HEK293 (cell line): ENCODE measurements around the gene RTN1.
A peak's percentile ranks its signal among the peaks of the same experiment; 100 is the strongest.

ENCODE experiments used
- OSR2 ChIP-seq: fragments of 450-650 bp; formaldehyde crosslinking; IDR thresholded peaks from 2 replicates; pipeline ENCODE4 v1.5.1; 2016; ENCODE audit warnings: missing biosample characterization, missing genetic modification characterization
- PRDM1 ChIP-seq: fragments of 450-650 bp; formaldehyde crosslinking; IDR thresholded peaks from 2 replicates; pipeline ENCODE4; 2016; ENCODE audit warnings: missing biosample characterization, missing genetic modification characterization
- SCRT1 ChIP-seq: fragments of 450-650 bp; formaldehyde crosslinking; IDR thresholded peaks from 2 replicates; pipeline ENCODE4 v1.5.1; 2016; ENCODE audit warnings: missing biosample characterization, missing genetic modification characterization, borderline replicate concordance
- YY1 ChIP-seq: fragments of 450-650 bp; formaldehyde crosslinking; IDR thresholded peaks from 2 replicates; pipeline ENCODE4 v1.5.1; 2018; ENCODE audit warnings: missing biosample characterization, missing genetic modification characterization
- ZBTB17 ChIP-seq: fragments of 450-650 bp; formaldehyde crosslinking; IDR thresholded peaks from 2 replicates; pipeline ENCODE4 v1.5.1; 2016; ENCODE audit warnings: missing biosample characterization, missing genetic modification characterization
- ZNF155 ChIP-seq: fragments of 450-650 bp; formaldehyde crosslinking; IDR thresholded peaks from 2 replicates; pipeline ENCODE4 v1.5.1; 2016; ENCODE audit warnings: missing biosample characterization, missing genetic modification characterization
- ZNF2 ChIP-seq: fragments of 450-650 bp; formaldehyde crosslinking; IDR thresholded peaks from 2 replicates; pipeline ENCODE4 v1.5.1; 2016; ENCODE audit warnings: missing biosample characterization, missing genetic modification characterization
- ZNF221 ChIP-seq: fragments of 450-650 bp; formaldehyde crosslinking; IDR thresholded peaks from 2 replicates; pipeline ENCODE4 v1.5.1; 2017; ENCODE audit warnings: missing biosample characterization, missing genetic modification characterization, borderline replicate concordance
- ZNF596 ChIP-seq: fragments of 450-650 bp; IDR thresholded peaks from 2 replicates; pipeline ENCODE4 v1.5.0; 2018; ENCODE audit warnings: missing biosample characterization, mild to moderate bottlenecking, missing genetic modification characterization, moderate library complexity
- ZNF623 ChIP-seq: fragments of 450-650 bp; formaldehyde crosslinking; IDR thresholded peaks from 2 replicates; pipeline ENCODE4 v1.5.1; 2016; ENCODE audit warnings: missing biosample characterization, missing genetic modification characterization
- ZNF670 ChIP-seq: fragments of 450-650 bp; formaldehyde crosslinking; IDR thresholded peaks from 2 replicates; pipeline ENCODE4 v1.5.1; 2016; ENCODE audit warnings: missing biosample characterization, missing genetic modification characterization, low read depth
- ZNF677 ChIP-seq: fragments of 450-650 bp; IDR thresholded peaks from 2 replicates; pipeline ENCODE4 v1.5.0; 2018; ENCODE audit warnings: missing biosample characterization, mild to moderate bottlenecking, missing genetic modification characterization, moderate library complexity
- ZNF830 ChIP-seq: fragments of 450-650 bp; IDR thresholded peaks from 2 replicates; pipeline ENCODE4 v1.5.0; 2018; ENCODE audit warnings: missing biosample characterization, missing genetic modification characterization, low read depth, mild to moderate bottlenecking, moderate library complexity
- ZSCAN16 ChIP-seq: fragments of 450-650 bp; formaldehyde crosslinking; IDR thresholded peaks from 2 replicates; pipeline ENCODE4 v1.5.1; 2016; ENCODE audit warnings: missing biosample characterization, missing genetic modification characterization
- TF ChIP-seq, protein P1 (sequence below): fragments of 450-650 bp; formaldehyde crosslinking; conservative IDR thresholded peaks from 2 replicates; pipeline ENCODE4 v1.5.1; 2016; ENCODE audit warnings: low read depth, missing biosample characterization, missing genetic modification characterization
- TF ChIP-seq, protein P2 (sequence below): fragments of 450-650 bp; IDR thresholded peaks from 2 replicates; pipeline ENCODE4 v1.5.1; 2018; ENCODE audit warnings: missing biosample characterization, missing genetic modification characterization
- TF ChIP-seq, protein P3 (sequence below): fragments of 450-650 bp; IDR thresholded peaks from 2 replicates; pipeline ENCODE4 v1.5.1; 2018; ENCODE audit warnings: missing biosample characterization, mild to moderate bottlenecking, missing genetic modification characterization
- TF ChIP-seq, protein P4 (sequence below): fragments of 450-650 bp; formaldehyde crosslinking; IDR thresholded peaks from 2 replicates; pipeline ENCODE4 v1.5.1; 2016; ENCODE audit warnings: missing biosample characterization, missing genetic modification characterization
- TF ChIP-seq, protein P5 (sequence below): fragments of 450-650 bp; formaldehyde crosslinking; IDR thresholded peaks from 2 replicates; pipeline ENCODE4 v1.5.1; 2016; ENCODE audit warnings: missing biosample characterization, missing genetic modification characterization, low read depth
- TF ChIP-seq, protein P6 (sequence below): fragments of 450-650 bp; formaldehyde crosslinking; IDR thresholded peaks from 2 replicates; pipeline ENCODE4 v1.5.1; 2016; ENCODE audit warnings: missing biosample characterization, missing genetic modification characterization
- TF ChIP-seq, protein P7 (sequence below): fragments of 450-650 bp; formaldehyde crosslinking; IDR thresholded peaks from 2 replicates; pipeline ENCODE4 v1.5.1; 2016; ENCODE audit warnings: missing biosample characterization, missing genetic modification characterization
- TF ChIP-seq, protein P8 (sequence below): fragments of 450-650 bp; formaldehyde crosslinking; IDR thresholded peaks from 2 replicates; pipeline ENCODE4 v1.5.1; 2016; ENCODE audit warnings: missing biosample characterization, missing genetic modification characterization

RTN1 gene

DNA sequence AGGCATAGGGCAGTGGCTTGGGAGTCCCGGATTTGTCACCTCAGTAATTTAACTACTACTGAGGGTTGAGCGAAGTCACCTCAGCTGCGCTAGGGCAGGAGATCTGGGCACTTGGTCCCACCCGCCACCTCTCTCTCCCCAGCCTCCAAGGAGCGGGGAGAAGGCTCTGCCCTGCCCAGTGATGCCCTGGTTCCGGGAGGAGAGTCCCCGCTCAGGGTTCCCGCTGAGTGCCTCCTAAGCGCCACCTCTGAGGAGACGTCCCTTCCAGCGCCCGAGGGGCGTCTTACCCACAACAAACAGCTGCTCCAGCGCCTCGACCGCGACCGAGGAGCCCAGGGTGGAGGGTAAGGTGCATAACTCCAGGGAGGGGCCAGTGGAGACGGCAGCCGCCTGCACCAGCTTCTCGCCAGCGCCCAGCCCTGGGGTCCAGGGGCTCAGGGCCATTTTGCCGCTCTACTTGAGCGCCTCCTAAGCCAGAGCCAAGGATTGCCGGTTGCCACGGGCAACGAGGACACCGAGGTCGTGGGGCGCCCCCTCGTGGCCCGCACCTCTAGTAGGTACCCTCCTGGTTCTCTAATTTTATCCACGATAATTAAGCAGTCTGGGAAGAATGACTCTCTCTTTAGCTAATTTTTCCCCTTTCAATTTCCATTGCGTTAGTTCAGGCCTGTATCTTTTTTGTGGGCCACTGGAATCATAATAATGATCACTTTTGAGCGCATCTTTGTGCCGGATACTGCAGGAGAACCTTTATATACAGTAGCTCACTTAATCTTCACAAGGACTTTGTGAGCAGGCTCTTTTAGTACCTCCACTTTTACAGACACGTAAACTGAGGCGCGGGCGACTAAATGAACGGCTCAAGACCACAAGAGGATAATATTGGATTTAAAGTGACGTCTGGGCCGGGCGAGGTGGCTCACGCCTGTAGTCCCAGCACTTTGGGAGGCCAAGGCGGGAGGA, 294.0 kb downstream of the RTN1 start, which contains the start of gene CCDC175 (continued):
- TF ChIP-seq PRDM1 (tag by site-specific recombination) (peak; percentile 55), YY1 (tag by site-specific recombination) (peak; percentile 71), ZBTB17 (tag by site-specific recombination) (peak; percentile 88), ZNF623 (no peak), OSR2 (tag by site-specific recombination) (no peak), ZSCAN16 (tag by site-specific recombination) (no peak), ZNF2 (tag by site-specific recombination) (0 out of 2 replicates have a peak, but pooled peaks have one; percentile 28), ZNF221 (no peak), ZNF670 (tag by site-specific recombination) (no peak), SCRT1 (tag by site-specific recombination) (no peak), ZNF677 (tag by site-specific recombination) (no peak), ZNF596 (tag by site-specific recombination) (no peak), ZNF830 (tag by site-specific recombination) (no peak), ZNF155 (no peak)
- TF ChIP-seq, protein P1, sequence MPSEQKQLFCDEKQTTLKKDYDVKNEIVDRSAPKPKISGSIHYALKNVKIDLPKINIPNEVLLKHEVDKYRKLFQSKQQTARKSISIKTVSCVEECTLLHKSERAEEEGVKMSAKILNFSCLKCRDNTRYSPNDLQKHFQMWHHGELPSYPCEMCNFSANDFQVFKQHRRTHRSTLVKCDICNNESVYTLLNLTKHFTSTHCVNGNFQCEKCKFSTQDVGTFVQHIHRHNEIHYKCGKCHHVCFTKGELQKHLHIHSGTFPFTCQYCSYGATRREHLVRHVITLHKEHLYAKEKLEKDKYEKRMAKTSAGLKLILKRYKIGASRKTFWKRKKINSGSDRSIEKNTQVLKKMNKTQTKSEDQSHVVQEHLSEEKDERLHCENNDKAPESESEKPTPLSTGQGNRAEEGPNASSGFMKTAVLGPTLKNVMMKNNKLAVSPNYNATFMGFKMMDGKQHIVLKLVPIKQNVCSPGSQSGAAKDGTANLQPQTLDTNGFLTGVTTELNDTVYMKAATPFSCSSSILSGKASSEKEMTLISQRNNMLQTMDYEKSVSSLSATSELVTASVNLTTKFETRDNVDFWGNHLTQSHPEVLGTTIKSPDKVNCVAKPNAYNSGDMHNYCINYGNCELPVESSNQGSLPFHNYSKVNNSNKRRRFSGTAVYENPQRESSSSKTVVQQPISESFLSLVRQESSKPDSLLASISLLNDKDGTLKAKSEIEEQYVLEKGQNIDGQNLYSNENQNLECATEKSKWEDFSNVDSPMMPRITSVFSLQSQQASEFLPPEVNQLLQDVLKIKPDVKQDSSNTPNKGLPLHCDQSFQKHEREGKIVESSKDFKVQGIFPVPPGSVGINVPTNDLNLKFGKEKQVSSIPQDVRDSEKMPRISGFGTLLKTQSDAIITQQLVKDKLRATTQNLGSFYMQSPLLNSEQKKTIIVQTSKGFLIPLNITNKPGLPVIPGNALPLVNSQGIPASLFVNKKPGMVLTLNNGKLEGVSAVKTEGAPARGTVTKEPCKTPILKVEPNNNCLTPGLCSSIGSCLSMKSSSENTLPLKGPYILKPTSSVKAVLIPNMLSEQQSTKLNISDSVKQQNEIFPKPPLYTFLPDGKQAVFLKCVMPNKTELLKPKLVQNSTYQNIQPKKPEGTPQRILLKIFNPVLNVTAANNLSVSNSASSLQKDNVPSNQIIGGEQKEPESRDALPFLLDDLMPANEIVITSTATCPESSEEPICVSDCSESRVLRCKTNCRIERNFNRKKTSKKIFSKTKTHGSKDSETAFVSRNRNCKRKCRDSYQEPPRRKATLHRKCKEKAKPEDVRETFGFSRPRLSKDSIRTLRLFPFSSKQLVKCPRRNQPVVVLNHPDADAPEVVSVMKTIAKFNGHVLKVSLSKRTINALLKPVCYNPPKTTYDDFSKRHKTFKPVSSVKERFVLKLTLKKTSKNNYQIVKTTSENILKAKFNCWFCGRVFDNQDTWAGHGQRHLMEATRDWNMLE (tag by site-specific recombination), result no peak
- TF ChIP-seq, protein P2, sequence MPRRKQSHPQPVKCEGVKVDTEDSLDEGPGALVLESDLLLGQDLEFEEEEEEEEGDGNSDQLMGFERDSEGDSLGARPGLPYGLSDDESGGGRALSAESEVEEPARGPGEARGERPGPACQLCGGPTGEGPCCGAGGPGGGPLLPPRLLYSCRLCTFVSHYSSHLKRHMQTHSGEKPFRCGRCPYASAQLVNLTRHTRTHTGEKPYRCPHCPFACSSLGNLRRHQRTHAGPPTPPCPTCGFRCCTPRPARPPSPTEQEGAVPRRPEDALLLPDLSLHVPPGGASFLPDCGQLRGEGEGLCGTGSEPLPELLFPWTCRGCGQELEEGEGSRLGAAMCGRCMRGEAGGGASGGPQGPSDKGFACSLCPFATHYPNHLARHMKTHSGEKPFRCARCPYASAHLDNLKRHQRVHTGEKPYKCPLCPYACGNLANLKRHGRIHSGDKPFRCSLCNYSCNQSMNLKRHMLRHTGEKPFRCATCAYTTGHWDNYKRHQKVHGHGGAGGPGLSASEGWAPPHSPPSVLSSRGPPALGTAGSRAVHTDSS (tag by site-specific recombination), result no peak
- TF ChIP-seq, protein P3, sequence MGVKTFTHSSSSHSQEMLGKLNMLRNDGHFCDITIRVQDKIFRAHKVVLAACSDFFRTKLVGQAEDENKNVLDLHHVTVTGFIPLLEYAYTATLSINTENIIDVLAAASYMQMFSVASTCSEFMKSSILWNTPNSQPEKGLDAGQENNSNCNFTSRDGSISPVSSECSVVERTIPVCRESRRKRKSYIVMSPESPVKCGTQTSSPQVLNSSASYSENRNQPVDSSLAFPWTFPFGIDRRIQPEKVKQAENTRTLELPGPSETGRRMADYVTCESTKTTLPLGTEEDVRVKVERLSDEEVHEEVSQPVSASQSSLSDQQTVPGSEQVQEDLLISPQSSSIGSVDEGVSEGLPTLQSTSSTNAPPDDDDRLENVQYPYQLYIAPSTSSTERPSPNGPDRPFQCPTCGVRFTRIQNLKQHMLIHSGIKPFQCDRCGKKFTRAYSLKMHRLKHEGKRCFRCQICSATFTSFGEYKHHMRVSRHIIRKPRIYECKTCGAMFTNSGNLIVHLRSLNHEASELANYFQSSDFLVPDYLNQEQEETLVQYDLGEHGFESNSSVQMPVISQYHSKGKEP, result no peak
- TF ChIP-seq, protein P4, sequence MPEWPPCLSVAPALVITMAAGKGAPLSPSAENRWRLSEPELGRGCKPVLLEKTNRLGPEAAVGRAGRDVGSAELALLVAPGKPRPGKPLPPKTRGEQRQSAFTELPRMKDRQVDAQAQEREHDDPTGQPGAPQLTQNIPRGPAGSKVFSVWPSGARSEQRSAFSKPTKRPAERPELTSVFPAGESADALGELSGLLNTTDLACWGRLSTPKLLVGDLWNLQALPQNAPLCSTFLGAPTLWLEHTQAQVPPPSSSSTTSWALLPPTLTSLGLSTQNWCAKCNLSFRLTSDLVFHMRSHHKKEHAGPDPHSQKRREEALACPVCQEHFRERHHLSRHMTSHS (tag by site-specific recombination), result no peak
- TF ChIP-seq, protein P5, sequence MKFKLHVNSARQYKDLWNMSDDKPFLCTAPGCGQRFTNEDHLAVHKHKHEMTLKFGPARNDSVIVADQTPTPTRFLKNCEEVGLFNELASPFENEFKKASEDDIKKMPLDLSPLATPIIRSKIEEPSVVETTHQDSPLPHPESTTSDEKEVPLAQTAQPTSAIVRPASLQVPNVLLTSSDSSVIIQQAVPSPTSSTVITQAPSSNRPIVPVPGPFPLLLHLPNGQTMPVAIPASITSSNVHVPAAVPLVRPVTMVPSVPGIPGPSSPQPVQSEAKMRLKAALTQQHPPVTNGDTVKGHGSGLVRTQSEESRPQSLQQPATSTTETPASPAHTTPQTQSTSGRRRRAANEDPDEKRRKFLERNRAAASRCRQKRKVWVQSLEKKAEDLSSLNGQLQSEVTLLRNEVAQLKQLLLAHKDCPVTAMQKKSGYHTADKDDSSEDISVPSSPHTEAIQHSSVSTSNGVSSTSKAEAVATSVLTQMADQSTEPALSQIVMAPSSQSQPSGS (tag by site-specific recombination), result no peak
- TF ChIP-seq, protein P6, sequence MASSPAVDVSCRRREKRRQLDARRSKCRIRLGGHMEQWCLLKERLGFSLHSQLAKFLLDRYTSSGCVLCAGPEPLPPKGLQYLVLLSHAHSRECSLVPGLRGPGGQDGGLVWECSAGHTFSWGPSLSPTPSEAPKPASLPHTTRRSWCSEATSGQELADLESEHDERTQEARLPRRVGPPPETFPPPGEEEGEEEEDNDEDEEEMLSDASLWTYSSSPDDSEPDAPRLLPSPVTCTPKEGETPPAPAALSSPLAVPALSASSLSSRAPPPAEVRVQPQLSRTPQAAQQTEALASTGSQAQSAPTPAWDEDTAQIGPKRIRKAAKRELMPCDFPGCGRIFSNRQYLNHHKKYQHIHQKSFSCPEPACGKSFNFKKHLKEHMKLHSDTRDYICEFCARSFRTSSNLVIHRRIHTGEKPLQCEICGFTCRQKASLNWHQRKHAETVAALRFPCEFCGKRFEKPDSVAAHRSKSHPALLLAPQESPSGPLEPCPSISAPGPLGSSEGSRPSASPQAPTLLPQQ, result no peak
- TF ChIP-seq, protein P7, sequence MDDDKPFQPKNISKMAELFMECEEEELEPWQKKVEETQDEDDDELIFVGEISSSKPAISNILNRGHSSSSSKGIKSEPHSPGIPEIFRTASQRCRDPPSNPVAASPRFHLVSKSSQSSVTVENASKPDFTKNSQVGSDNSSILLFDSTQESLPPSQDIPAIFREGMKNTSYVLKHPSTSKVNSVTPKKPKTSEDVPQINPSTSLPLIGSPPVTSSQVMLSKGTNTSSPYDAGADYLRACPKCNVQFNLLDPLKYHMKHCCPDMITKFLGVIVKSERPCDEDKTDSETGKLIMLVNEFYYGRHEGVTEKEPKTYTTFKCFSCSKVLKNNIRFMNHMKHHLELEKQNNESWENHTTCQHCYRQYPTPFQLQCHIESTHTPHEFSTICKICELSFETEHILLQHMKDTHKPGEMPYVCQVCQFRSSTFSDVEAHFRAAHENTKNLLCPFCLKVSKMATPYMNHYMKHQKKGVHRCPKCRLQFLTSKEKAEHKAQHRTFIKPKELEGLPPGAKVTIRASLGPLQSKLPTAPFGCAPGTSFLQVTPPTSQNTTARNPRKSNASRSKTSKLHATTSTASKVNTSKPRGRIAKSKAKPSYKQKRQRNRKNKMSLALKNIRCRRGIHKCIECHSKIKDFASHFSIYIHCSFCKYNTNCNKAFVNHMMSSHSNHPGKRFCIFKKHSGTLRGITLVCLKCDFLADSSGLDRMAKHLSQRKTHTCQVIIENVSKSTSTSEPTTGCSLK (tag by site-specific recombination), result no peak
- TF ChIP-seq, protein P8, sequence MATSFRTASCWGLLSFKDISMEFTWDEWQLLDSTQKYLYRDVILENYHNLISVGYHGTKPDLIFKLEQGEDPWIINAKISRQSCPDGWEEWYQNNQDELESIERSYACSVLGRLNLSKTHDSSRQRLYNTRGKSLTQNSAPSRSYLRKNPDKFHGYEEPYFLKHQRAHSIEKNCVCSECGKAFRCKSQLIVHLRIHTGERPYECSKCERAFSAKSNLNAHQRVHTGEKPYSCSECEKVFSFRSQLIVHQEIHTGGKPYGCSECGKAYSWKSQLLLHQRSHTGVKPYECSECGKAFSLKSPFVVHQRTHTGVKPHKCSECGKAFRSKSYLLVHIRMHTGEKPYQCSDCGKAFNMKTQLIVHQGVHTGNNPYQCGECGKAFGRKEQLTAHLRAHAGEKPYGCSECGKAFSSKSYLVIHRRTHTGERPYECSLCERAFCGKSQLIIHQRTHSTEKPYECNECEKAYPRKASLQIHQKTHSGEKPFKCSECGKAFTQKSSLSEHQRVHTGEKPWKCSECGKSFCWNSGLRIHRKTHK, result no peak
